Raji (cell line): ENCODE data around the gene CA10.

Source experiments
- POLR2A ChIP-seq: IDR thresholded peaks from 2 replicates; pipeline ENCODE4 v1.6.1; 2011; ENCODE audit warnings: low read depth, low read length, control low read depth; ENCODE audit not compliant: insufficient read depth

CA10 gene

DNA sequence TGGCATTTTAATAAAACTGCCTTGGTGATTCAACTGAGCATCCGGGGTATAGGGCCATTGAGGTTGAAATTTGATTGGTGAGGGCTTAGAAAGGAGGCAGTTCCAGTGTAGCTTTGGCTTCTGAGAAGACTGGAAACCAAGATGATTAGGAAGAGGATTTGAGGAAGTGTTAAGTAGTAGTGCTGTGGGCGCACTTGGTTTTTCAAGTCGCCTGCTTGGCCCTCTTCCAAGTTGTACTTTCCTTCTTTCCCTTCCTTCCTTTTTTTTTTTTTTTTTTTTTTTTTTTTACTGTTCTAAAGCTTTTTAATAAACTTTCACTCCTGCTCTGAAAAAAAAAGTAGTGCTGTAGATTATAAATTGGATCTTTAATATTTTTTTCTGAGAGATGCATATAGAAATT lies 577.6 kb downstream of the CA10 start:
- no peak for TF ChIP-seq POLR2A
